ENCODE data around the gene ABCG4.
"Not testable (repeated sequence)": the region's sequence is repeated elsewhere in the genome, so short reads cannot be mapped to it uniquely, and the experiment has no call there.

Gene ABCG4

GRCh38 chr11:119180729-119181676, 32.2 kb downstream of the ABCG4 start:
- FAIRE-seq, result no peak

GRCh38 chr11:119181677-119182412, 33.0 kb downstream of the ABCG4 start:
- FAIRE-seq (no peak), DNase-seq (ENCODE audit: low spot score) (no peak)

More at GRCh38 chr11:119180729-119181676, 32.2 kb downstream of the ABCG4 start:
- no peak for DNase-seq (ENCODE audit: low spot score)

- FAIRE-seq, result not testable (repeated sequence)
These were observed 35.5 kb downstream of the ABCG4 start for GRCh38 chr11:119184399-119184798.

GRCh38 chr11:119185981-119186634, 37.3 kb downstream of the ABCG4 start:
- no peak for FAIRE-seq
- DNase-seq (ENCODE audit: low spot score), result no peak

More at GRCh38 chr11:119184399-119184798, 35.5 kb downstream of the ABCG4 start:
- DNase-seq (ENCODE audit: low spot score), result not testable (repeated sequence)

DNA sequence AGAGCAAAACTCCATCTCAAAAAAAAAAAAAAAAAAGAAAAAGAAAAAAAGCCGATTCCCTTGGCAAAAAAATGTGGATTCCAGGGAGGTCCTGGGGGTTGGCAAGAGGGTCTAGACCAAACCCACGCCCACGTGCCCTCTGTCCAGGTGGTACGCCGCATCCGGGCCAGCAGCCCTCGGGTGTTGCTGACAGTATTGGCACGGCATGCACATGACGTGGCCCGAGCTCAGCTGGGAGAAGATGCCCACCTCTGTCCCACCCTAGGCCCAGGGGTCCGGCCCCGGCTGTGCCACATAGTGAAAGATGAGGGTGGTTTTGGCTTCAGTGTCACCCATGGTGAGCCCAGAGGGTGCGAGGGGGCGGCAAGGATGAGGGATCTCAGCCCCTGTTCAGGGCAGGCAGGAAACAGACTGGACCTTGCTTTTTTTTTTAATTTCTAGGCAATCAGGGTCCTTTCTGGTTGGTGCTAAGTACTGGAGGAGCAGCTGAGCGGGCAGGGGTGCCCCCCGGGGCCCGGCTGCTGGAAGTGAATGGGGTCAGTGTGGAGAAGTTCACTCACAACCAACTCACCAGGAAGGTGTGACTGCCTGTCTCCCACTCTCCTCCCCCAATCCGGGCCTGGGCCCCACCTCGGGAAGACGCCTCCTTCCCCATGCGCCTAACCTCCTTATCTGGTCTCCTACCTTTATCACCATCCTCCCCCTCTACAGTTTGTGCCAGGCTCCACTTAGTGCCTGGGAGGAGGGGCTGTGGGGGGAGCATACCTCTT, 38.5 kb downstream of the ABCG4 start:
- FAIRE-seq (no peak), DNase-seq (ENCODE audit: low spot score) (no peak)

DNA sequence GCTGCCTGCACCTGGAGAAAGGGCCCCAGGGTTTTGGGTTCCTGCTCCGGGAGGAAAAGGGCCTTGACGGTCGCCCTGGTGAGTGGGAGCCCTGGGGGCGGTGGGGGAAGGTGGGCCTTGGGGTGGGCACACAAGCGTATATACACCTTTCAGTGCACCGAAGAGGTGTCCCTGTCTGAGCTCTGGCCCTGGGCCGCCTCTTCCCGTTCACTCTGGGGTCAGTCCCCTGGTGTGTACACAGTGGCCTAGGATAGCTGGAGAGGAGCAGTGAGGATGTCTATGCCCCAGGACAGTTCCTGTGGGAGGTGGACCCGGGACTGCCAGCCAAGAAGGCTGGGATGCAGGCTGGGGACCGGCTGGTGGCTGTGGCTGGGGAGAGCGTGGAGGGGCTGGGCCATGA, 39.2 kb downstream of the ABCG4 start:
- FAIRE-seq (no peak), DNase-seq (ENCODE audit: low spot score) (no peak)

- FAIRE-seq, result no peak
- no peak for DNase-seq (ENCODE audit: low spot score)
These were observed 40.0 kb downstream of the ABCG4 start for GRCh38 chr11:119188887-119189286.

DNA sequence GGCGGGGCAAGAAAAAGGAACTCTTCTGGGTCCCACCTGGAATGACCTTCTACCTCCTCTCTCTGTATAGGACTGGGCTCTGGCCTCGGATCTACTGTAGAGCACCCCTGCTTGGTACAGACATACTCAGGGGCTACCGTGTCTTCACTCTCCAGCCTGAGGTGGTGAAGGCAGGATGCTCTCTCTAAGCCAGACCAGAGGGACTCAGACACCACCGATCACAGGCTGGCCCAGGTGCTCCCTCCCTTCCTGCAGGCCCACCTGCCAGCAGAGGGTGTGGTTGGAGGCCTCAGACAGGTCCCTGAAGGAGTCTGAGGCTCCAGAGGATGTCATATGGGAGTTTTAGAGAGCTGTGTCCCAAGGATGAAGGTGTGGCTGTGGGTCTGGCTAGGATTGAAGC, 40.5 kb downstream of the ABCG4 start:
- no peak for FAIRE-seq

GRCh38 chr11:119190531-119190930, 41.7 kb downstream of the ABCG4 start:
- FAIRE-seq (no peak), DNase-seq (ENCODE audit: low spot score) (no peak)

More for the DNA sequence above, 40.5 kb downstream of the ABCG4 start:
- DNase-seq (ENCODE audit: low spot score), result no peak

DNA sequence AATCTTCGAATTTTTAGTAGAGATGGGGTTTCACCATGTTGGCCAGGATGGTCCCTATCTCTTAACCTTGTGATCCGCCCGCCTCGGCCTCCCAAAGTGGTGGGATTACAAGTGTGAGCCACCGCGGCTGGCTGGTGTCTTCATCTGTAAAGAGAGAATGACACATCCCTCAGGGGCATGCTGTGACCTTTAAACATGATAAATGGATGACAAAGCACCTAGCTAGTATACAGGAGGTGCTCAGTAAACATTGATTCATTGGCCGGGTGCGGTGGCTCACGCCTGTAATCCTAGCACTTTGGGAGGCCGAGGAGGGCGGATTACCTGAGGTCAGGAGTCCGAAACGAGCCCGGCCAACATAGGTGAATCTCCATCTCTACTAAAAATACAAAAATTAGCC, 42.4 kb downstream of the ABCG4 start:
- FAIRE-seq; DNase-seq (ENCODE audit: low spot score): not testable (repeated sequence)

DNA sequence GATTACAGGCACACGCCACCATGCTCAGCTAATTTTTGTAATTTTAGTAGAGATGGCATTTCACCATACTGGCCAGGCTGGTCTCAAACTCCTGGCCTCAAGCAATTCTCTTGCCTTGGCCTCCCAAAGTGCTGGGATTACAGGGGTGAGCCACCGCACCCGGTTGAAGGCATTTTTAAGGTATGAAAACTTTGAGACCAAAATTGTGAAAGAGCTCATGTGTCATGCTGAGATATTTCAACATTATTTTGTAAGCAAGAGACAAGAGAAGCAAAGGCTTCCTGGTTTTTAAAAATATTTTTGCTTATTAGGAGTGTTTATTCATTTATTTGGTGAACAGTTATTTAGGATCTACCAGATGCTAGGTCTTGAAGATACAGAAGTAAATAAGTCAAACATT, 43.3 kb downstream of the ABCG4 start:
- DNase-seq (ENCODE audit: low spot score) (no peak), FAIRE-seq (no peak)

- no peak for DNase-seq (ENCODE audit: low spot score)
- FAIRE-seq, result no peak
These were observed 44.1 kb downstream of the ABCG4 start for GRCh38 chr11:119193001-119193400.

DNA sequence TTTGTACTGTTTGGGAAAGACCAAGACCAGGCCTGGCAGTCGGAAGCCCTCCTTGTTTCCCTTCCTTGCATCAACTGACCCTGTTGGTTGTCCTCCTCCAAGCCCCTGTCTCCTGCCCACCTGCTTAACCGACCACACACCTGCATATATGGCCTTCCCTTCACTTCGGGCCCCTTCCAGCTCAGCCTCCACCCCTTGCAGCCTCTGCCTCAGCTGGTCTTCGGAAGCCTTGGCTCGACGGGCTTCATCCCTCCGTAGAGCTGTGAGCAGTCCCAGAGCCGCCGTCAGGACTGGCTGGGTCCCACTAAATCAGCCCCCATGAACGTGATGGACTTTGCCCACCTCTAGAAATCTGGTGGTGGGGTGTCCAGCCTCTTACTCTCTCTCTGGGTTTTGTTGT, 44.8 kb downstream of the ABCG4 start:
- no peak for FAIRE-seq
- DNase-seq (ENCODE audit: low spot score), result no peak

GRCh38 chr11:119194811-119195440, 46.1 kb downstream of the ABCG4 start:
- no peak for DNase-seq (ENCODE audit: low spot score)
- no peak for FAIRE-seq

DNA sequence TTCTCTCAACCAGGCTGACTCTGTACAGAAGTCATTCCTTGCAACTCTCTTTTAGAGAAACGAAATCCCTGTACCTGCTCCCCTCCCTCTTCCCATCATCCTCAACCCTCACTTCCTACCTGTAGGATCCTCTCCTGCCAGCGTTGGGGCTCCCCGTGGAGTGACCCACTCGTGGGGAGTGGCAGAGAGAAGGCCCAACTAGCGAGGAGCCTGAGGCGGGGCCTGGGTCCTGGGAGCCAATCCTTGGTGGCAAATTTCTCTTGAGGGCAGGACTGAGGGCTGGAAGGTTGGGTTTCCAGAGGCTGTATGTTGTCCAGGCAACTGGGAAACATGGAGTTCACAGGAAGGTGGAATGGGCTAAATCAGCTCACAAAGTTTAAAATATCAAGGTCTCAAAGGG, 46.8 kb downstream of the ABCG4 start:
- no peak for DNase-seq (ENCODE audit: low spot score)
- FAIRE-seq, result no peak

DNA sequence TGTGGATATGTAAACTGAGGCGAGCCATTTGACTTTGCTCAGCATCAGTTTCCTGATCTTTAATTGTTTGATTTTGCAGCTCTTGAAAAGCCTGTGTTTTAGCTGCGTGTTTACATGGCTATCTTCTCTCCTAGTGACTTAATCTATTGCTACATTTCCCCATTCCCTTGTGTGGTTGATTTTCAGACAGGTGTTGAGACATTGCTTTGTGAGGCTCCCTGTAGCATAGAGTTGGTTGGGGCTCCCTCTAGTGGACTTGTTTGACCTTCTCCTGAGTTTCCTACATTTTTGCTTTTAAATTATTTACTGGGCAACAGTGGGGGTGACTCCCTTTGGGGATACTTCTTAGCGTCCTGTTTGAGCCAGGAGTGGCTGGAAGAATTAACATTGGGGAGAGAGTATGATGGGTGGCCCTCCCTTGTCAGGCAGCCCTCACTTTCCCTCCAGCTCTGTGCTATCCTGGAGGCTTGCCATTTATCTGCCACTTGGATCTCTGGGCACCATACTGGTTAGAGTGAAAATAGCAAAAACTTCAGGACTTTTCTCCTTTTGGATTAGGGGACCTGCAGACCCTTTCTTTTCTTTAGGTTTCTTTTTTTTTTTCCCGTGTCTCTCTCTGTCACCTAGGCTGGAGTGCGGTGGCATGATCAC, 48.1 kb downstream of the ABCG4 start:
- peak; percentile 66 for DNase-seq (ENCODE audit: low spot score)

DNA sequence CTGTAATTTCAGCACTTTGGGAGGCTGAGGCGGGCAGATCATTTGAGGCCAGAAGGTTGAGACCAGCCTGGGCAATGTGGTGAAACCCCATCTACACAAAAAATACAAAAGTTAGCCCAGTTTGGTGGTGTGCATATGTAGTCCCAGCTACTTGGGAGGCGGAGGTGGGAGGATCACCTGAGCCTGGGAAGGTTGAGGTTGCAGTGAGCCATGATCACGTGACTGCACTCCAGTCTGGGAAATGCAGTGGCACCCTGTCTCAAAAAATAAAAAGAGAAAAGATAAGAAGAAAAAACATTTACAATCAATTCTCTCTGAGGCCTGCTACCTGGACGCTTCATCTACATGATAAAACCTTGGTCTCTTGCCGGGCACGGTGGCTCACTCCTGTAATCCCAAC, 50.1 kb downstream of the ABCG4 start:
- no peak for FAIRE-seq
- no peak for DNase-seq (ENCODE audit: low spot score)

More for the DNA sequence above, 48.1 kb downstream of the ABCG4 start:
- FAIRE-seq, result no peak

DNA sequence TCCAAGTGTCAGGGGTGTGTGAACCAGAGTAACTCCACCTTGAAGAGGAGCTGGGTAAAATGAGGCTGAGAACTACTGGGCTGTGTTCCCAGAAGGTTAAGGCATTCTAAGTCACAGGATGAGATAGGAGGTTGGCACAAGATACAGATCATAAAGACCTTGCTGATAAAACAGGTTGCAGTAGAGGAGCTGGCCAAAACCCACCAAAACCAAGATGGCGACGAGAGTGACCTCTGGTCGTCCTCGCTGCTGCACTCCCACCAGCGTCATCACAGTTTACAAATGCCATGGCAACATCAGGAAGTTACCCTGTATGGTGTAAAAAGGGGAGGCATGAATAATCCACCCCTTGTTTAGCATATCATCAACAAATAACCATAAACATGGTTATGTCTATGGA, 52.4 kb downstream of the ABCG4 start:
- FAIRE-seq, result not testable (repeated sequence)

DNA sequence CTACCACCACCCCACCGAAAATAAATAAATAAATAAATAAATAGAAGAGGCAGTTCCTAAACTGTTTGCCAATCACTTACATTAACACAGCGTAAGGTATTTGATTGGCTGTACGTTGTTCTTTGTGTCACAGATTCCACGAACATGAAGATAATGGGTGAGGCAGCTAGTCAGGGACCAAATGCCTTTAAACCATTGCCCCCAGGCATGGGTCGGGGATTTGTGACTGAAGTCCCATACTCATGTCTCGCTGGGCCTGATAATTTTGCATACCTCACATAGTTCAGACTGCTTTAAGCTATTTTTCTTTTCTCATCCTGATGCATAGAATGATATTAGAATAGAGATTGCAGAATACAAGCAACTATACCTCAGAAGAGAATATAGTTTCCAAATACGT, 53.7 kb downstream of the ABCG4 start:
- DNase-seq (ENCODE audit: low spot score) (no peak), FAIRE-seq (no peak)

More for the DNA sequence above, 52.4 kb downstream of the ABCG4 start:
- not testable (repeated sequence) for DNase-seq (ENCODE audit: low spot score)

- FAIRE-seq, result no peak
- DNase-seq (ENCODE audit: low spot score), result no peak
These were observed 55.2 kb downstream of the ABCG4 start for GRCh38 chr11:119204066-119204465.
